Measurements from ENCODE around the gene ERN1.
"Not testable (repeated sequence)": the region's sequence is repeated elsewhere in the genome, so short reads cannot be mapped to it uniquely, and the experiment has no call there.

The ERN1 gene

DNA sequence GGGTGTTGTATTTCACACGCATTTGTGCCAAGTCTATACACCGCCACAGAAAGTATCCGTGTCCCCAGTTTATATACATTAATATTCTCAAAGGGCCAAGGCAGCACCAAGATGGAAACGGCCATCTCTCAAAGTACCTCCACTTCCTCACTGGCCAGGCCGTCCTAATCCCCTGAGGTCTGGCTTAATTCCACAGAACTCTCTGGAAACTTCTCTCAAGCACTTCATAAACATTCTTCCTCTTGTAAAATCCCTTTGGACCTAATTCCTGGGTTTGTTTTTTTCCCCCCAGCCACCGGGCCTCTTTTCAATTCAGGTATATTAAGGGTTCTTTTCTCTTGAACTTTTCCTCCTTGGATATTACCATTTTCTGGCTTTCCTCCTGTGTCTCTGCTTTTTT, 5.1 kb upstream of the ERN1 start:
- DNase-seq (ENCODE audit: low spot score) = no peak

DNA sequence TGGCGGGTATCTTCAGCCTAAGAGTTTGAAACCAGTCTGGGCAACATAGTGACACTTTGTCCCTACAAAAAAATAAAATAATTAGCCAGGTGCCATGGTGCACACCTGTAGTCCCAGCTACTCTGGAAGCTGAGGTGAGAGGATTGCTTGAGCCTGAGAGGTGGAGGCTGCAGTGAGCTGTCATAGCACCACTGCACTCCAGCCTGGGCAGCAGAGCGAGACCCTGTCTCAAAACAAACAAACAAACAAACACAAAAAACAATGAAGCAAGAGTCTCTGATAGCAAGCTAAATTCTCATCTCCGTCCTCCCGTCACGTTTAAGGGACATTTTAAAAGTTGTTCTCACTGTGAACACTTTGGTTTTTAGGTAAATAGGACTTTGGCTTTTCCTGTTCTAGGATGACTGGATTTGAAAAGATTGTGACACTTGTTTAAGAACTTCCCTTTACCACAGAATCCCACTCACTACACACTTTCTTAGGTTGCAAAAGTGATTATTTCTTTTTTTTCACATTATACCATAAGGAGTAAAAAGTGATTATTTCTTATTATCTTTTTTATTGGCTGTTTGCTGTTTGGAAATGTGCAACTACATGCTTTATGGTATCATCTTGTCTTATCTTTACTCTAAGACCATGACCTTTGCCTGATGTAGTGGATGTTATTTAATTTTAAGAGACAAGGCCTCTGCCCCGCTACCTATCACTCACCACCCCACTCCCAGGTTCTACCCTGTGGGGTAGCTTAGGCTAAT, 4.4 kb upstream of the ERN1 start:
- no peak for DNase-seq (ENCODE audit: low spot score)

DNA sequence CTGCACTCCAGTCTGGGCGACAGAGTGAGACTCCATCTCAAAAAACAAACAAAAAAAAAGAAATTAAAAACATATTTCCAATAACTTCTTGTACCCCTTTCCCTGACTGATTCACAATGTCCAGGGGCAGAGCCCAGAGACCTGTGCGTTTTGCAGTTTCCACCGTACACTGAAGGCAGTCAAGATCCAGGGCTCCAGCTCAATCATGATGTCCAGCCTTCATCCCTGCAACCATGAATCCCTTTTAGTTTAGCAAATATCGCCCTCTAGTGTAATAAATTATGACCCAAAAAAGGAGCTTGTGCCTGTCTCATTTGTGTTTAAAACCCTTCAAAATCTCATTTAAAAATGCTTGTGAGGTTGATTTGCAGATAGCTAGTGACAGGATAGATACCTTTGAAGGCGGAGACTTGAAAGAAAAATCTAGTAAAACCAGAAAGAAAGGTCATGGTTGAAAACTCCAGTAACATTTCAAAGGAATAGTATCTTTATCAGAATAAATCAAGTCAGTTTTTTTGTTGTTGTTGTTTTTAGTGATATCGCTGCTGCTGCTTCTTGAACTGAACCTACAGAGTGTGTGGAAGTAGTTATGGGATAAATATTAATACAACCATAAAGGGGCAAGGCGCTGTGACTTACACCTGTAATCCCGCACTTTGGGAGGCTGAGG, 3.7 kb upstream of the ERN1 start:
- DNase-seq (ENCODE audit: low spot score) = peak; percentile 70

DNA sequence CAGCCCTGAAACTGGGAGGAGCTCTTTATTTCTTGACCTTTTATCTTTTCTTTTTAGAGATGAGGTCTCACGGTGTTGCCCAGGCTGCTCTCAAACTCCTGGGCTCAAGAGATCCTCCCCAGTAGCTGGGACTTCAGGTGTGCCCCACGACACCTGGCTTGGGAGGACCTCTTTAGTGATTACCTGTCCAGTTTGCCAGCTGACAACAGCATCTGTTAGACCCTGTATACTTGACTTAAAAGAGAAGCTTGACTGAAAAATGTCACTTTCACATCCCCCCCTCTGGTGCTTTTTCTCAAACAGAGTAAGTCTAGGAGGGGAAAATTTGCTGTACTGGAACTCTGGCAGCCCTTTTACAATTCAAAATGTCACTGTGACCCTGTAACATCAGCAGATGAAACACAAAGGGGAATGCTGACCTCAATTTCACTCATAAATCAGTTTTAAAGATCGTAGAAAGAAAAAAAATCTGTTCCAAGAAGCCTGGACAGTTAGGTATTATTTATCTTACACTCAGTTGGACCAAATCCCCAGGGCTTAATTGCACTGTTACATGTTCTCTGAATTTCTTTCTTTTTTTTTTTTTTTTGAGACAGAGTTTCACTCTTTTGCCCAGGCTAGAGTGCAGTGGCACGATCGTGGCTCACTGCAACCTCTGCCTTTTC, 1.8 kb upstream of the ERN1 start:
- no peak for DNase-seq (ENCODE audit: low spot score)

DNA sequence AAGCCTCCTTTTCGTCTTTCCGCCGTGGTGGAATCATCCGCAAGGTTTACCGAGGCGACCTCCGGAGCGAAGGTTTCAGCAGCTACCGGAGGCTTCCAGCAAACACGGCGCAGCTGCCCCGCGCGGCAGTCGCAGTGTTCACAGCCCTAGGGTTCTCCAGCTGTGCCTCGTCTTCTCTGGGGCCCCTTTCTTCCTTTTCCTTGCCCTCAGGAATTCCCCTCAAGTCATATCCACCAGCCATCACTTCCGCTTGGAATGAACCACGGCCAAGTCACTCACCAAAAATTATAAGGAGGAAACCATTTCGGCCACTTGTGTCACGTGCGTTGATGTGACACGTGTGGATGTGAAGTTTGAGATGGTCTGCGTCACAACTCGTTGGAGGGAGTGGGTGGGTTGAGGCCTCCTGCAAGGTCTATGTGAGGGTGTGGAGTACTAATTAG, 636 bp upstream of the ERN1 start:
- DNase-seq (ENCODE audit: low spot score) = no peak

DNA sequence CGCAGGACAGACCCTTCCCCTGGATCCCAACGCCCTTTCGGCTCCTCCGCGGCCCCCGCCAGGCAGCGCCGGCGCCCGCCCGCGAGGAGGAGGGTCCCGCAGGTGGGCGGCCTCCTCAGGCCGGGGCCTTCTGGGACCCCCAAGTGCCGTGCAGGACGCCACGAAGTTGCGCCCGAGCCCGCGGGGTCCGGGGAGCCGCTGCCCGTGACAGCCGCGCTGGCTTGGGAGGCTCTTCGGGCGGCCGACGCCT, 504 bp downstream of the ERN1 start:
- DNase-seq (ENCODE audit: low spot score) = no peak

DNA sequence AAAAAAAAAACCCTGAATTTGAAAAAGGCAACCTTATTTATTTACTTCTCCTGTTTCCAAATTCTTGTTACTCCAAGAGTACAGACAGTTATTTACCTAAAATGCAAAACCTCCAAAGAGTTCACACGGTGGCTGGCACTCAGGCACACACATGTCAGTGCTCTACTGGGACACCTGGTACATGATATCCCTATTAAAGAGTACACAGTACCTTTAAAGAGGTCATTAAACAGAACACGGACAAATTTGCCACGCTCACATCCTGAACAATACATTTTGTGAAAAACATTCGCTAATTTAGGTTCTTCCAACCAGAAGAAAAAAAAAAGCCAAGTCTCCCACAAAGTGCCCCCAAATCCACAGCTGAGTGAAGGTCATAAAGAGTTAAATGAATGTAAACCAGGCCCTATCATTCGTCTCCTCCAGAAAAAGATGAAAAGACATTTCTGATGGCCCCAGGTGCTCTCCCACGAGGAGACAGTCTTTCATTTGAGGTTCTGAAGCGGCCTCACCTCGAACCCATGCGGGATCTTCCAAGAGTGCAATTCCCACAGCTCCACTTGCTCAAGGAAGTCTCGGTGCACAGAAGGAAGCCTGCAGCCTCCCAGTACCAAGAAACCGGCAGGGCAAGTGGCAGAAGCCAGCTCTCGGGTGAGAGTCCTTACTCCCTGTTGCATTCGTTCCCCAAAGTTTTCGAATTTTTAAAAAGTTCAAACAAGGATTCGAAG, 993 bp downstream of the ERN1 start:
- no peak for DNase-seq (ENCODE audit: low spot score)

DNA sequence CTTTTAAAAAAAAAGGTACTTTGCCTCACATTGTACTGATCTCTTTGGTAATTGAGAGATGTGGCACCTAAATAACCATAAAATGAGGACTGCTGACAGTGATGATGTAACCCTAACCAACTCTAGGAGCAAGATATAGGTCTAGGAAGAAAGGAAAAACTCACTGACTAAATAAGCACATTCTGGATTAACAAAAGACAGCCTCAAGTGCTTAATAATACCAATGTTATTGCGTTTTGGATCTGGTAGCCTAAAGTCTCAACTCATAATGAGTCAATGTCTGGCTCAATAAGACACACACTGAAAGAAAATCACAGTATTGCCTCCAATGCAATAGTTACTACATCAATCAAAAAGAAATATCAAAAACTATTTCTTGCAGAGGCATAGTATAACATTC, 3.0 kb downstream of the ERN1 start:
- no peak for DNase-seq (ENCODE audit: low spot score)

DNA sequence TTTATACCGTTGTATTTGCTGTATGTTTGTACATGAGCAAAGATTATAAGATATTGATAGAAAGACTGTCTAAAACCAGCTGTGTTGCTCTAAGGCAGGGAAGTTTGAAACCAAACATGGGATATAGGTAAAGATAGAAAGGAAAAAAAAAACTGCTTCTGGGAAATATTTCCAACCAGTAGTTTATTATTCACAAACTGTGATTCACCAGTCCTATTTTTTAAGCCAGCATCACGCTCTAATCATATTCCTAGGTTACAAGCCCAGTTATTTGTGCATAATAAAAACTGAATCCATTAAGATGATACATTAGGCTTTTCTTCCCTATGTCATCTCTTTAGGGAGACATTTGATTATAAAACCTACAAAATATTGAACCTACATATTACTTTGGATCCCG, 4.0 kb downstream of the ERN1 start:
- no peak for DNase-seq (ENCODE audit: low spot score)

DNA sequence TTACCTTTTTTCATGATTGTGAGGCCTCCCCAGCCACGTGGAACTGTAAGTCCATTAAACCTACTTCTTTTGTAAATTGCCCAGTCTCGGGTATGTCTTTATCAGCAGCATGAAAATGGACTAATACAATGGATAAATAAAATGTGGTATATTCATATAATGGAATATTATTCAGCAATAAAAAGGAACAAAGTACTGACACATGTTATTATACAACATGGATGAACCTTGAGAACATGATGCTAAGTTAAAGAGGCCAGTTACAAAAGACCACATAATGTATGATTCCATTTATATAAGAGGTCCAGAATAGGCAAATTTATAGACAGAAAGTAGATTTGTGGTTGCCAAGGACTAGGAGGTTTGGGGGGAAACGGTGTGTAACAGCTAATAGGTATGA, 5.3 kb downstream of the ERN1 start:
- no peak for DNase-seq (ENCODE audit: low spot score)

DNA sequence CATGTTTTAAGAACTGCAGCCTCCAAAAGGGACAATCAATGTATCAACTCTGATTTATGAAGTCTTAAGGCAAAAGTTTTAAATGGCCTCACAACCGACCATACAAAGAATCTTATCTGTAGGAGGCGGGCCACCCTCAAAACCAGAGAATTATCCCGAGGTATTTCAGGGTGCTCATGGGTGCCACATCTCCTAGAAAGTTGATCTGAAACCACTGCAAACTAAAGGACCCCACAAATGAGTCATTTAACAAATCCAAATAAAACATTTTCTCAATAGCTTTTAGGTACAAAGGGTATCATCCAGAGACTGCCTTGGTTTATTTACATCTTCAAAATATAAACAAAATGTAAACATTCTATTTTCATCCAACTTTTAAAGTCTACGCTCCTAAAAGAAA, 6.8 kb downstream of the ERN1 start:
- DNase-seq (ENCODE audit: low spot score) = no peak

DNA sequence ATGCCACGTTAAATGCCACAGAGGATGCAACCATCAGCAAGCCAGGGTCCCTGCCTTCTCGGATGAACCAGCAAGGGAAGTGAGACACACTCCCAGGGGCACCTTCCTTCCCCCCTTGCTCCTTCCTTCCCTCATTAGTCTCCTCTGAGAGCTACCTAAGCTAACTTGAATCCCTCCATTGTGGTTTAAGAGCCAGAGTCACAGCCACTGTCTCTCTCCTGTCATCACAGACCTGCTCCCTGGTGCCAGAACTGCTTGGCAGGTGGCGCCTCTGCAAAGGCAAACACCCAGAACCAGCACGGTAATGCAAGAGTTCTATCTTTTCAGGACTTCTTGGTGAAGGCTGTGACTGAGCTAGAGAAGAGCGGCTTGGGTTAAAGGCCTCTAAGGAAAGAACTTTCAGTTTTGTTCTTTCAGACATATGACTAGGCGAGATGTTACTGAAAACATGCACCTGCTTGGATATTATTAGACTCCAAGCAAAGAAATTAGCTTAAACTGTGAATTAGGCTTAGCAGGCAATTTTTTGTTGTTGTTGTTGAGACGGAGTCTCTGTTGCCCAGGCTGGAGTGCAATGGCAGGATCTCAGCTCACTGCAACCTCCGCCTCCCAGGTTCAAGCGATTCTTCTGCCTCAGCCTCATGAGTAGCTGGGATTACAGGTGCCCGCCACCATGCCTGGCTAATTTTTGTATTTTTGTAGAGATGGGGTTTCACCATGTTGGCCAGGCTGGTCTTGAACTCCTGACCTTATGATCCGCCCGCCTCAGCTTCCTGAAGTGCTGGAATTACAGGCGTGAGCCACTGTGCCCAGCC, 8.8 kb downstream of the ERN1 start:
- DNase-seq (ENCODE audit: low spot score) = not testable (repeated sequence)

DNA sequence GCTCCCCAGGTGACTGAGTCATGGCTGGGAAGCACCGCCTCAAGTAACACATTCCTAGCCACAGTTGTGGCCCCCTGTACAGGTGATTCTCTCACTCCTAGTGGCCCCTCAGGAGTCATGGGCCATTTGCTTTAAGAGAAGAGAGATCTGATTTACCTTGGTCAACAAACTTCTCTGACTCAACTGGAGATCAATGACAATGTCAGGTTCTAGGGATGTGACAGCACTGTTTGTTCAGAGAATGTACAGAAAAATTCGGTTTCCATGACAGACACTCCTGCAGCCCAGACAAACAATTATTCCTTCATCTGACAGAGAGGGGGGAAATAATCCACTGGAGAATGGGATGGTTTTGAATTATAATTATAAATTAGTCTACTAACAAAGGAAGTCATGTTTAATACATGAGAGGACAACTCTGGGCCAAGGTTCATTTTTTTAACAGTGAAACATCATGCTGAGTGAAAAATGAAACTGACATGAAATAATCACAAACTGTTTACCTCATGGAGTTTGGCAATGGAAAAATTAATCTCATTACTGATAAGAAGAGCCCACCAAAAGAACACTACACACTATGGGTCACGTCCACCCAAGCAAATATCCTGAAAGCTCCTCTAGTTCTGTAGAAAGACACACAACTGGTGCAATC, 9.7 kb downstream of the ERN1 start:
- no peak for DNase-seq (ENCODE audit: low spot score)

DNA sequence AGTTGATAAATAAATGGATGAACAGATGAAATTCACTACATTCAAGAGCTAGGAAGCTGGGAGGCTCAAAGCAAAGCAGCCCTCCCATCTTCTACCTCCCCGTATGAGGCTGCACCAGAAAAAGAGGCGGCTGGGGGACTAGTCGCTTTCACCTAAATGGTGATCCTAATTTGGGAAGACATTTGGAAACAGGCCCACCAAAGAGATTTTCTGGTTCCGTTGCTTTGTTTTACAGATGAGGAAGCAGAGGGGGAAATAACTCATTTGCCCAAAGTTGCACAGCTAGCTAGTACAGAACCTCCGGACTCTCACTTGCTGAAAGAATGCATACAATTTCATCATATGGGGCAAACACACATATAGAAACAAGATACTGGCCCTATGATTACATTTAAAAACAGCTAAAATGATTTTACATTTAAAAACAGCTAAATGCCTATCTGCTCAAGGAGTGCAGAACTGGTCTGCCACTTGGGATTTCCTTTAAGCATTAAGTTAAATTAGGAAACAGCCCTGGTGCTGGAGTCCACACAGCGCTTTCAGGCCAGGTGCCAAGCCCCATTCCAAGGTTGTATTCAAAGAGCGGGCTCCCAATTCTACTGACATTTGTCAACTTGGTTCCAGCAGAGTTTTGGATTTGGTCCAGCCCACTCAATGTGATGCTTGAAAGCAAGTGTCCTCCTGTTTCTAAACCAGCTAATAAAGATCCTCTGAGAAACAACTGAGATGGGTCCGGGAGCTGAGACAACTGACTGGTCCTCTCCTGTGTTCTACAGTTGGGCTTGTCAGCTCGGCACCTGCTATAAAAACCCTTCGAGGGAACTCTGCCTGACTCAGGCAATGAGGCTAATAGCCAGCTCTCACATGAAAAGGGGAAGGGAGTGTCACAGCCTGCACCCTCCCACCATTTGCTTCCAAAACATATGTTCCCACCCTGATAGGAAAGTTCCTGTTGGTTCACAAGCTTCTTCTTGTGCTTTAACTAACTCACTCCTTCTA, 11.7 kb downstream of the ERN1 start:
- no peak for DNase-seq (ENCODE audit: low spot score)

DNA sequence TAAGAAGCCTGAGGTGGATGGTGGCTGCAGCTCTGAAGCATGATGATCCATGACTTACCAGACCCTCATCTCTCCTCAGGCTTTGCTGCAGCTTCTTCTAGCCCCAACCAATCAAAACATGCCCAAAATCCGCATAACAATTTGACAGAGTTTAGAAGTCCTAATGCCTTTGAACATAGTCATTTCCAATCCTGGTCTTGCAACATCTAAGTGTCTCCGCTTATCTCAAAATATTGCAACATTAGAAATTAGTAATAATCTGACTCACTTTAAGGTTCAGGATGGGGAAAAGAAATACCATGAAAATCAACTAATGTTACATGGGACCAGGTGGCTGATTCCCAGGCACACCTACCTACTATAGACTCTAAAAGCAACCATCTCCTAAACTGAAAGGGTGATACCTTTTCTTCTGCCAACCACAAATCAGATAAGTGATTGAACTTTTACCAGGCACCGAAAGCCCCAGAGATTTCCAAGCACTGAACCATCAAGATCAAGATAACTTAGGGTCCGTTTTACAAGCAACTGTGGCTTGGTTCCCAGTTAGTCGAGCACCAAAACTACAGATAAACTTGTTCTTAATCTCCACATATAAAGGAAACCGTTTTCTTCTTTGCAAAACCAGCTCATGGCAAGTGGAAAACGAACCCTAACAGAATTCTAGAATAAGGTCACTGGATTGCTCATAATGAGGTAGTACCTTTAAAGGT, 14.0 kb downstream of the ERN1 start:
- DNase-seq (ENCODE audit: low spot score) = peak; percentile 49

DNA sequence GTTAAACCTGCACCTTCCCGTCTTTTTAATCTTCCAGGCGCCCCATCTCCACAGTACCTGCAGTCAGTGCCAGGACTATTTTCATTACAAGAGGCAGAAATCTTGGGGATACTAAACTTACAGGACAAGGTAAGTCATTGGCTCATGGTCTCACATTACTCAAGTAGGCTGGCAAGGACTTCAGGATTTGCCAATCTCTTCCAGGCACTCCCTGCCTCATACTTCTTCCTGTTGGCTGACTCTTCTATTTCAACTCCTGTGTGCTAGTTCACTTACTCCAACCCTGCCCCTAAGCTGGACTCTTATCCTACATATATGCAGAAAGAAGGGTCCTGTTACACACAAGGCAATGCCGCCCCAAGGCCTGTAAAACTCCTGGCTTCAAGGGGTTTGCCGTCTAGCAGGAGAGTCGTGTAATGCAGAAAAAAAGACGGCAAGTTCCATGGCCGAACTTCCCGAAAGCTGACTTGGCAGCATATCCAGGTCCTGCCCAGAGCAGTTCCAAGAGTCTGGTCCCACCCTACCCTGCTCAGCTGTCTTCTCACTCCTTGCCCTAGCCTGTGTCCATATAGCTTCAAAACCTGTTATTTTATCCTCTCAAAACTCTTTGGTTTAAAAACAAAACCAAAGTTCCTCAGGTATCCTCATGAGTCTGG, 14.8 kb downstream of the ERN1 start:
- no peak for DNase-seq (ENCODE audit: low spot score)

DNA sequence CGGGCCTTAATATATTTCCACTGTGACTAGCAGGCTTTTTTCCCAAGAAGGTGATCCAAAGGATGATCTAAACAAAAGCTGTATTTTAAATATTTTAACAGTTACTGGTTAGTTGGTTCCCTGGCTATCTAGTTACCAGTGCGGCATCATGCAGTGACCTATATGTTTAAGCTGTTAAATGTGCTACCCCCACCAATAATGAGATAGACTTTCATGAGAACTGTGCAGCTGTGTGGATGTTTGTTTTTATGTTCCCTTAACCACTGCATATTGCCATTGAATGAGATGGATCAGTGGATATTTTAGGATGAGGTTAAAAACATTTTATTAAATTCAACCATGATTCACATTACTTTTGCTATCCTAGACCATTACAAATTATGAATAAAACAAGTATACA, 16.9 kb downstream of the ERN1 start:
- no peak for DNase-seq (ENCODE audit: low spot score)

DNA sequence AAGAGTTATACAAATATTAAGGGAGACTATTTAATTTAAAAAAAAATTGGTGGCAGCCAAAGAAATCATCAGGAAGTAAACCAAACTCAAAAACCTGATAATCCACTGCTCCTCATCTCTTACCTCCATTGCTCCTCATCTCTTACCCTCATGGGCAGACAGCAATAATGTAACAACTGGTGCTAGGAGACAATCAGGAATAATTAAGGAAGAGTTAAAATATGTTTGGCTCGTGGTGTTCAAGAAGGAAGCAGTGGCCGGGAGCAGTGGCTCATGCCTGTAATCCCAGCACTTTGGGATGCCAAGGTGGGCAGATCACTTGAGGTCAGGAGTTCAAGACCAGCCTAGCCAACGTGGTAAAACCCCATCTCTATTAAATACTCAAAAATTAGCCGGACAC, 18.1 kb downstream of the ERN1 start:
- no peak for DNase-seq (ENCODE audit: low spot score)

Measured in hepatic stellate cell (primary cell).